ENCODE data around the gene CYFIP1. TPM values are rescaled to one million over a fixed set of nuclear protein-coding genes. Genes with fewer than 3 reads are reported as not detected.

CYFIP1 gene
- total and polyA plus RNA-seq, 7 donors = 9.1 to 43.0 (median 23.3) TPM

- Histone ChIP-seq H3K9me3 (no peaks in the 10 kb centered on the region), H3K4me3 (no peak overlapping the region), H3K27ac (no peak overlapping the region), H3K27me3 (ENCODE audit: insufficient read depth in 3 of 3, low read length in 2 of 3) (no peaks in the 10 kb centered on the region), H3K36me3 (ENCODE audit: insufficient read depth in 1 of 2, low read depth in 1 of 2) (peaks cover 0 to 49% of the 10 kb centered on the region in 2 donors), H3K4me1 (no peaks in the 10 kb centered on the region)
- ATAC-seq (no peak), DNase-seq (no peak)
- WGBS, 3 donors = 95 to 96% (median 95%) methylated on average over 25 of the region's 25 CpGs
- intact Hi-C loops (cut with DNase I) = no loop called here
- TF ChIP-seq CTCF (IDR thresholded peaks at IDR 0.05) = no peak
These were observed 61.5 kb downstream of the CYFIP1 start for GRCh38 chr15:22918596-22919140.

GRCh38 chr15:22918056-22918455 is 62.1 kb downstream of the CYFIP1 start:
- H3K36me3 ChIP-seq (ENCODE audit: insufficient read depth in 1 of 2, low read depth in 1 of 2) = peaks cover 0 to 52% of the 10 kb centered on the region in 2 donors
- no peaks in the 10 kb centered on the region for H3K9me3 ChIP-seq
- H3K4me3 ChIP-seq = no peak overlapping the region
- no peak for ATAC-seq
- H3K27me3 ChIP-seq (ENCODE audit: insufficient read depth in 3 of 3, low read length in 2 of 3) = no peaks in the 10 kb centered on the region
- H3K27ac ChIP-seq = no peak overlapping the region
- H3K4me1 ChIP-seq = no peaks in the 10 kb centered on the region
- intact Hi-C loops (cut with DNase I) = no loop called here
- WGBS, 3 donors = 92 to 95% (median 92%) methylated on average over 9 of the region's 9 CpGs
- no peak for TF ChIP-seq CTCF (IDR thresholded peaks at IDR 0.05)
- DNase-seq = no peak

GRCh38 chr15:22917556-22917955 is 62.6 kb downstream of the CYFIP1 start:
- Histone ChIP-seq H3K27me3 (ENCODE audit: insufficient read depth in 3 of 3, low read length in 2 of 3) (no peaks in the 10 kb centered on the region), H3K4me3 (no peak overlapping the region), H3K4me1 (no peaks in the 10 kb centered on the region), H3K9me3 (no peaks in the 10 kb centered on the region), H3K36me3 (ENCODE audit: insufficient read depth in 1 of 2, low read depth in 1 of 2) (peaks cover 0 to 57% of the 10 kb centered on the region in 2 donors), H3K27ac (no peak overlapping the region)
- ATAC-seq (no peak), DNase-seq (no peak)
- TF ChIP-seq CTCF (IDR thresholded peaks at IDR 0.05) = no peak
- WGBS, 3 donors = 94 to 97% (median 96%) methylated on average over 18 of the region's 18 CpGs
- intact Hi-C loops (cut with DNase I) = loop anchor here in 1 of 2 donors (2.0 kb wide), 1 partner anchor 37 kb away; no protein-coding TSS in a partner anchor

- H3K27me3 ChIP-seq (ENCODE audit: insufficient read depth in 3 of 3, low read length in 2 of 3) = no peaks in the 10 kb centered on the region
- H3K4me3 ChIP-seq = no peak overlapping the region
- no peak overlapping the region for H3K27ac ChIP-seq
- no peak for TF ChIP-seq CTCF (IDR thresholded peaks at IDR 0.05)
- H3K36me3 ChIP-seq (ENCODE audit: insufficient read depth in 1 of 2, low read depth in 1 of 2) = peaks cover 3 to 58% of the 10 kb centered on the region in 2 donors
- H3K9me3 ChIP-seq = no peaks in the 10 kb centered on the region
- ATAC-seq (no peak), DNase-seq (no peak)
- intact Hi-C loops (cut with DNase I) = loop anchor here in 1 of 2 donors (2.0 kb wide), 1 partner anchor 38 kb away; no protein-coding TSS in a partner anchor
- 93 to 95% (median 94%) methylated on average over 36 of the region's 36 CpGs for WGBS, 3 donors
- no peaks in the 10 kb centered on the region for H3K4me1 ChIP-seq
These were observed 63.4 kb downstream of the CYFIP1 start for GRCh38 chr15:22916606-22917350.
